H1 (cell line): ENCODE measurements around the gene SLC37A3. TPM values are rescaled to one million over a fixed set of nuclear protein-coding genes. Genes with fewer than 3 reads are reported as not detected.

Source experiments
- CTCF ChIA-PET: fragments of 300-600 bp; sonication (Branson Sonifier 250); formaldehyde crosslinking; loops from one replicate; lab custom pipeline; 2021; ENCODE audit not compliant: partially characterized antibody; lab: Charles Lee
- POLR2A ChIA-PET: fragments of 300-600 bp; sonication (Branson Sonifier 250); formaldehyde crosslinking; loops from one replicate; lab custom pipeline; 2021; ENCODE audit warnings: inconsistent platforms; ENCODE audit not compliant: partially characterized antibody; lab: Charles Lee
- DNase-seq, 2 experiments: peaks; one replicate each; pipeline versions ENCODE4 v3.0.0 to v3.0.0-alpha.2; 2010 to 2022; ENCODE audit warnings: low spot score in 2 of 2, low read depth in 1 of 2, mixed read lengths in 1 of 2
- FAIRE-seq: peaks from 2 replicates; lab custom pipeline; 2011; peaks lifted over from hg19 to GRCh38; lab: Jason Lieb, UNC
- H2AFZ ChIP-seq: 2 replicates; pipeline ENCODE4 v1.8.1; 2012; ENCODE audit warnings: low read length, inconsistent platforms
- H2AK5ac ChIP-seq: 2 replicates; pipeline ENCODE4 v1.6.1; 2013; ENCODE audit warnings: low read depth, low read length
- H2BK120ac ChIP-seq: replicated peaks from 2 replicates; pipeline ENCODE3; 2013; ENCODE audit warnings: low read depth, low read length, inconsistent platforms
- H2BK12ac ChIP-seq: 2 replicates; pipeline ENCODE4 v1.6.1; 2013; ENCODE audit warnings: low read depth, low read length
- H2BK15ac ChIP-seq: 2 replicates; pipeline ENCODE4 v1.6.1; 2013; ENCODE audit warnings: low read length
- H2BK20ac ChIP-seq: 2 replicates; pipeline ENCODE4 v1.6.1; 2013; ENCODE audit warnings: low read length
- H2BK5ac ChIP-seq: 2 replicates; pipeline ENCODE4 v1.6.1; 2013; ENCODE audit warnings: low read depth, low read length
- H3K14ac ChIP-seq: 2 replicates; pipeline ENCODE4 v1.6.1; 2013; ENCODE audit warnings: inconsistent platforms; ENCODE audit not compliant: insufficient read length
- H3K18ac ChIP-seq: 2 replicates; pipeline ENCODE4 v1.6.1; 2013; ENCODE audit warnings: low read length; ENCODE audit errors: extremely low read depth
- H3K23ac ChIP-seq: 2 replicates; pipeline ENCODE4 v1.6.1; 2013; ENCODE audit warnings: inconsistent platforms; ENCODE audit not compliant: insufficient read length
- H3K23me2 ChIP-seq: 2 replicates; pipeline ENCODE4 v1.6.1; 2013; ENCODE audit warnings: low read depth, low read length
- H3K27ac ChIP-seq: 2 replicates; pipeline ENCODE4 v1.6.1; 2011; ENCODE audit warnings: low read depth, low read length, inconsistent platforms
- H3K27me3 ChIP-seq, 4 experiments: replicated peaks in 1 of 4; 1 replicate in 1 of 4; 2 replicates in 3 of 4; pipeline versions ENCODE4 v1.6.1 to v1.8.1; 2011 to 2013; ENCODE audit warnings: low read length in 3 of 4, mild to moderate bottlenecking in 3 of 4, inconsistent platforms in 2 of 4, mixed read lengths in 2 of 4, moderate library complexity in 1 of 4; ENCODE audit not compliant: control insufficient read depth in 3 of 4, insufficient read depth in 3 of 4; ENCODE audit errors: extremely low read depth in 1 of 4
- H3K36me3 ChIP-seq, 4 experiments: 2 replicates each; pipeline versions ENCODE4 v1.6.1 to v1.8.1; 2011 to 2013; ENCODE audit warnings: mild to moderate bottlenecking in 4 of 4, low read length in 3 of 4, moderate library complexity in 2 of 4, control low read depth in 1 of 4, inconsistent platforms in 1 of 4; ENCODE audit not compliant: insufficient read depth in 4 of 4, control insufficient read depth in 2 of 4
- H3K4ac ChIP-seq: replicated peaks from 2 replicates; pipeline ENCODE3; 2013; ENCODE audit warnings: low read length, low read depth, mixed read lengths, inconsistent platforms; ENCODE audit not compliant: insufficient read length
- H3K4me1 ChIP-seq, 4 experiments: replicated peaks in 1 of 4; 1 replicate in 1 of 4; 2 replicates in 3 of 4; pipeline versions ENCODE4 v1.6.1 to v1.8.1; 2011 to 2013; ENCODE audit warnings: low read length in 3 of 4, inconsistent platforms in 2 of 4, mixed read lengths in 1 of 4; ENCODE audit not compliant: insufficient read depth in 4 of 4, control insufficient read depth in 3 of 4
- H3K4me2 ChIP-seq, 2 experiments: 2 replicates each; pipeline versions ENCODE4 v1.6.1 to v1.8.1; 2011 to 2013; ENCODE audit warnings: low read depth in 2 of 2, low read length in 2 of 2, control low read depth in 1 of 2, inconsistent platforms in 1 of 2, mild to moderate bottlenecking in 1 of 2; ENCODE audit not compliant: insufficient read depth in 1 of 2
- H3K4me3 ChIP-seq, 4 experiments: fragments of 200-600, 300-600 bp in 1 of 4; sonication (generic), shearing (Covaris generic), sonication (Bioruptor Twin) in 1 of 4; 2 replicates each; pipeline versions ENCODE4 v1.5.1 to v1.8.1; 2011 to 2016; ENCODE audit warnings: low read length in 4 of 4, low read depth in 3 of 4, control low read depth in 2 of 4, inconsistent platforms in 2 of 4, mild to moderate bottlenecking in 2 of 4, mixed read lengths in 1 of 4, moderate library complexity in 1 of 4; ENCODE audit not compliant: insufficient read depth in 2 of 4; ENCODE audit errors: extremely low read depth in 1 of 4
- H3K56ac ChIP-seq: replicated peaks from 2 replicates; pipeline ENCODE3; 2013; ENCODE audit warnings: low read depth, mild to moderate bottlenecking, mixed read lengths, low read length, inconsistent platforms; ENCODE audit not compliant: insufficient read length
- H3K79me1 ChIP-seq: 2 replicates; pipeline ENCODE4 v1.6.1; 2013; ENCODE audit warnings: low read depth, low read length, control low read depth
- H3K79me2 ChIP-seq, 2 experiments: 2 replicates each; pipeline versions ENCODE4 v1.6.1 to v1.8.1; 2012 to 2013; ENCODE audit warnings: low read length in 2 of 2, mild to moderate bottlenecking in 2 of 2, inconsistent platforms in 1 of 2; ENCODE audit not compliant: insufficient read depth in 2 of 2, control insufficient read depth in 1 of 2
- H3K9ac ChIP-seq, 4 experiments: replicated peaks in 1 of 4; 1 replicate in 1 of 4; 2 replicates in 3 of 4; pipeline versions ENCODE4 v1.6.1 to v1.8.1; 2011 to 2013; ENCODE audit warnings: low read depth in 3 of 4, low read length in 3 of 4, control low read depth in 2 of 4, mild to moderate bottlenecking in 2 of 4, moderate library complexity in 2 of 4, inconsistent platforms in 1 of 4; ENCODE audit errors: extremely low read depth in 1 of 4
- H3K9me3 ChIP-seq, 2 experiments: 2 replicates each; pipeline versions ENCODE4 v1.6.1 to v1.8.1; 2012 to 2013; ENCODE audit warnings: mild to moderate bottlenecking in 2 of 2, moderate library complexity in 2 of 2, control low read depth in 1 of 2, inconsistent platforms in 1 of 2, low read depth in 1 of 2, low read length in 1 of 2, mixed read lengths in 1 of 2; ENCODE audit not compliant: insufficient read depth in 2 of 2
- H4K20me1 ChIP-seq, 2 experiments: replicated peaks in 1 of 2; 2 replicates each; pipeline versions ENCODE3 to v1.8.1; 2011 to 2013; ENCODE audit warnings: inconsistent platforms in 2 of 2, low read length in 2 of 2, mild to moderate bottlenecking in 1 of 2; ENCODE audit not compliant: insufficient read depth in 2 of 2, control insufficient read depth in 1 of 2
- H4K5ac ChIP-seq: 2 replicates; pipeline ENCODE4 v1.6.1; 2013; ENCODE audit warnings: low read length, low read depth, mixed read lengths, inconsistent platforms; ENCODE audit not compliant: insufficient read length
- H4K8ac ChIP-seq: 2 replicates; pipeline ENCODE4 v1.8.0; 2013; ENCODE audit warnings: mild to moderate bottlenecking, moderate library complexity, low read length, inconsistent platforms; ENCODE audit not compliant: insufficient read depth; ENCODE audit errors: extremely low read depth
- H4K91ac ChIP-seq: replicated peaks from 2 replicates; pipeline ENCODE3; 2013; ENCODE audit warnings: low read length, mixed read lengths, inconsistent platforms; ENCODE audit not compliant: insufficient read length
- POLR2AphosphoS5 ChIP-seq: IDR thresholded peaks from 2 replicates; pipeline ENCODE4 v1.6.1; 2011; ENCODE audit warnings: low read depth, low read length
- WGBS, 2 experiments: shearing (Covaris generic) in 1 of 2; methylation state at CpG; one replicate each; pipeline versions ENCODE4 v1.1.6 to v1.1.7; 2013 to 2015; ENCODE audit warnings: low lambda C conversion rate in 2 of 2, mixed read lengths in 2 of 2, inconsistent platforms in 1 of 2, low coverage in 1 of 2, missing lambda C conversion rate in 1 of 2; ENCODE audit not compliant: insufficient replicate concordance in 2 of 2, insufficient coverage in 1 of 2, insufficient read length in 1 of 2; ENCODE audit errors: extremely low coverage in 1 of 2, missing lambda C conversion rate in 1 of 2; 5-methylcytosine and 5-hydroxymethylcytosine counted together
- polyA plus RNA-seq, 7 experiments: library from polyadenylated mRNA; depleted of rRNA in 3 of 7; stranded (reverse) in 5 of 7; unstranded in 2 of 7; fragments of >200 nt in 5 of 7; fragments of 200-250 nt in 2 of 7; gene quantifications; 1 replicate in 5 of 7; 2 replicates in 1 of 7; 4 replicates in 1 of 7; pipeline versions ENCODE4 v1.2.1 to v1.2.3, GENCODE V29; 2011 to 2013; ENCODE audit warnings: missing spikeins in 2 of 7, mixed read lengths in 2 of 7
- total RNA-seq: library from RNA; stranded (reverse); fragmentation: NEBNext Ultra II Directional; extraction: Animal tissue kit (Norgen Biotek cat#: 25700); gene quantifications from 2 replicates; pipeline ENCODE4 v1.2.1, GENCODE V29; 2021

SLC37A3 gene
- total and polyA plus RNA-seq, 2 of the 8 experiments (the other 6 are each of a cell fraction or from before 2014, with no cell fraction given): 58.2 to 71.0 TPM

DNA sequence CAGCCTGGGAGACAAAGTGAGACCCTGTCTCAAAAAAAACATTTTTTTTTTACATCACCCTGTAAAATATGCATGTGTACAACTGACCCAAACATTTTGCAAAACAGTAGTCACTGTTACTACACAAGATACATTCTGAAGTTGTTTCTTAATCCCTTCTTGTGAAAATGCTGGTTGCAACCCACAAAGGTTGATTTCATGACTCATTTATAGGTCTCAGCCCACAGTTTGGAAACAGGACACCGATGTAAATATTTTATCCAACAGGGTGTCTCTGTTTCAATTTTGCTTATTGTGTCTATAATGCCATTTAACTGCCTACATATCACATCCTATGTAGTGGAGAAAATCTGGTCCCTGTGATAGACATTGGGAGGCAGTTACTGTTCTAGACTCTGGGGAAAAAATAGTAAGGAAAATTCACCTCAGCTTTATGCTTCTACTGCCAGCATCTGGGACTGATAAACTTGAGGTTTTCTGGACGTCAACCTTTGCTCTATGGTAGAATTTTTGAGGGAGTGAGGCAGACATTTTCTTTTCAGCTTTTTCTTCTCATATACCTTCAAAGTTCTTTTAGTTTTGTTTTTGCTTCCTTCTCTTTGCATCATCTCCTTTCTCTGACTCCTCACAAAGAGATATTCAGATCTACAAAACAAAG is 4.0 kb upstream of the SLC37A3 start:
- Histone ChIP-seq H3K27me3 (no peaks in the 10 kb centered on the region), H2AK5ac (no peak overlapping the region), H3K14ac (no peak overlapping the region), H3K9ac (no peak overlapping the region), H3K27ac (no peak overlapping the region), H2AFZ (peak overlapping the region; percentile 61), H4K5ac (peak overlapping the region; percentile 36), H4K8ac (no peak overlapping the region), H2BK12ac (no peak overlapping the region), H3K4me1 (peaks cover 0 to 13% (median 2%) of the 10 kb centered on the region in 4 experiments; a peak in 4 of 7 replicates), H3K23ac (no peak overlapping the region), H3K4ac (no peak overlapping the region), H3K23me2 (peaks cover 2% of the 10 kb centered on the region; the same call in 1 of the 2 replicates), H3K4me3 (no peak overlapping the region), H2BK20ac (peak overlapping the region; percentile 69; the same call in 1 of the 2 replicates), H4K20me1 (no peaks in the 10 kb centered on the region), H4K91ac (no peak overlapping the region), H3K18ac (no peak overlapping the region), H3K79me1 (no peaks in the 10 kb centered on the region), H3K56ac (no peak overlapping the region), H3K79me2 (peaks cover 4 to 7% of the 10 kb centered on the region in 2 experiments; a peak in 3 of 4 replicates), H2BK120ac (no peak overlapping the region), H3K4me2 (no peak overlapping the region), H3K36me3 (peaks cover 0 to 1% (median 0%) of the 10 kb centered on the region in 4 experiments; a peak in 1 of 8 replicates), H2BK5ac (no peak overlapping the region; the same call in 1 of the 2 replicates), H2BK15ac (no peak overlapping the region), H3K9me3 (no peaks in the 10 kb centered on the region)
- FAIRE-seq: no peak
- CTCF ChIA-PET: interaction anchor here (1.0 to 1.9 kb wide), 2 partner anchors 19 to 41 kb away, joined by 3 to 4 read pairs; no protein-coding TSS in a partner anchor
- POLR2A ChIA-PET: interaction anchor here (1.5 to 2.1 kb wide), 2 partner anchors 12 to 224 kb away, joined by 3 to 10 read pairs; no protein-coding TSS in a partner anchor
- DNase-seq: no peak
- TF ChIP-seq POLR2AphosphoS5: no peak
- WGBS, 2 experiments: 90% methylated on average over 2 of the region's 2 CpGs; no CpG with 5 or more reads in 1 of the 2 experiments
